ENCODE measurements around the gene CADM1. TPM values are rescaled to one million over a fixed set of nuclear protein-coding genes. Genes with fewer than 3 reads are reported as not detected.

The CADM1 gene
- total RNA-seq, 2 experiments from 2014 or later = 1.2 to 1.8 TPM

GRCh38 chr11:115237578-115237977 is 266.6 kb downstream of the CADM1 start:
- no peaks in the 10 kb centered on the region for H3K36me3 Mint-ChIP-seq
- POLR2A ChIA-PET = no interaction called here
- no peaks in the 10 kb centered on the region for H3K4me1 Mint-ChIP-seq
- H3K27me3 Mint-ChIP-seq = no peaks in the 10 kb centered on the region
- DNase-seq = no peak
- H3K27ac Mint-ChIP-seq = no peak overlapping the region
- no peak overlapping the region for H3K4me3 Mint-ChIP-seq
- ATAC-seq (ENCODE audit: low read depth) = no peak
- no peaks in the 10 kb centered on the region for H3K9me3 Mint-ChIP-seq

- DNase-seq (no peak), ATAC-seq (ENCODE audit: low read depth) (no peak)
- POLR2A ChIA-PET = no interaction called here
- Mint-ChIP-seq H3K4me1 (no peaks in the 10 kb centered on the region), H3K36me3 (no peaks in the 10 kb centered on the region), H3K9me3 (no peaks in the 10 kb centered on the region), H3K27me3 (no peaks in the 10 kb centered on the region), H3K4me3 (no peak overlapping the region), H3K27ac (no peak overlapping the region)
Measured at GRCh38 chr11:115234794-115235193, 269.4 kb downstream of the CADM1 start.

- no peak overlapping the region for H3K27ac Mint-ChIP-seq
- ATAC-seq (ENCODE audit: low read depth) = no peak
- H3K4me3 Mint-ChIP-seq = no peak overlapping the region
- DNase-seq = no peak
- peaks cover 2% of the 10 kb centered on the region for H3K4me1 Mint-ChIP-seq
- H3K36me3 Mint-ChIP-seq = no peaks in the 10 kb centered on the region
- H3K9me3 Mint-ChIP-seq = peaks cover 1% of the 10 kb centered on the region
- POLR2A ChIA-PET = no interaction called here
- H3K27me3 Mint-ChIP-seq = peaks cover 2% of the 10 kb centered on the region
Measured at GRCh38 chr11:115226556-115226955, 277.7 kb downstream of the CADM1 start.

- H3K27ac Mint-ChIP-seq = no peak overlapping the region
- H3K36me3 Mint-ChIP-seq = no peaks in the 10 kb centered on the region
- peaks cover 2% of the 10 kb centered on the region for H3K4me1 Mint-ChIP-seq
- H3K27me3 Mint-ChIP-seq = peaks cover 2% of the 10 kb centered on the region
- peaks cover 1% of the 10 kb centered on the region for H3K9me3 Mint-ChIP-seq
- H3K4me3 Mint-ChIP-seq = no peak overlapping the region
- no peak for ATAC-seq (ENCODE audit: low read depth)
- POLR2A ChIA-PET = no interaction called here
- no peak for DNase-seq
Measured at GRCh38 chr11:115224551-115224950, 279.7 kb downstream of the CADM1 start.

- H3K4me3 Mint-ChIP-seq = no peak overlapping the region
- H3K4me1 Mint-ChIP-seq = peaks cover 2% of the 10 kb centered on the region
- H3K27me3 Mint-ChIP-seq = peaks cover 2% of the 10 kb centered on the region
- peaks cover 1% of the 10 kb centered on the region for H3K9me3 Mint-ChIP-seq
- ATAC-seq (ENCODE audit: low read depth) (no peak), DNase-seq (no peak)
- H3K36me3 Mint-ChIP-seq = no peaks in the 10 kb centered on the region
- no peak overlapping the region for H3K27ac Mint-ChIP-seq
- POLR2A ChIA-PET = no interaction called here
Measured at GRCh38 chr11:115222863-115223530, 281.2 kb downstream of the CADM1 start.

GRCh38 chr11:115222218-115222862 is 281.9 kb downstream of the CADM1 start:
- POLR2A ChIA-PET = no interaction called here
- Mint-ChIP-seq H3K9me3 (peaks cover 1% of the 10 kb centered on the region), H3K36me3 (no peaks in the 10 kb centered on the region), H3K4me1 (peaks cover 2% of the 10 kb centered on the region), H3K27ac (no peak overlapping the region), H3K27me3 (no peaks in the 10 kb centered on the region), H3K4me3 (no peak overlapping the region)
- no peak for DNase-seq
- peak; percentile 42 for ATAC-seq (ENCODE audit: low read depth)

- H3K4me1 Mint-ChIP-seq = peaks cover 2% of the 10 kb centered on the region
- DNase-seq (no peak), ATAC-seq (ENCODE audit: low read depth) (no peak)
- H3K36me3 Mint-ChIP-seq = no peaks in the 10 kb centered on the region
- H3K9me3 Mint-ChIP-seq = peaks cover 1% of the 10 kb centered on the region
- POLR2A ChIA-PET = no interaction called here
- H3K4me3 Mint-ChIP-seq = no peak overlapping the region
- H3K27me3 Mint-ChIP-seq = no peaks in the 10 kb centered on the region
- no peak overlapping the region for H3K27ac Mint-ChIP-seq
Measured at GRCh38 chr11:115221461-115222069, 282.6 kb downstream of the CADM1 start.

GRCh38 chr11:115220911-115221310 is 283.3 kb downstream of the CADM1 start:
- Mint-ChIP-seq H3K4me3 (no peak overlapping the region), H3K36me3 (no peaks in the 10 kb centered on the region), H3K27me3 (no peaks in the 10 kb centered on the region), H3K9me3 (peaks cover 1% of the 10 kb centered on the region), H3K27ac (no peak overlapping the region), H3K4me1 (peaks cover 2% of the 10 kb centered on the region)
- DNase-seq = no peak
- ATAC-seq (ENCODE audit: low read depth) = no peak
- POLR2A ChIA-PET = no interaction called here

GRCh38 chr11:115220423-115220822 is 283.8 kb downstream of the CADM1 start:
- ATAC-seq (ENCODE audit: low read depth) = no peak
- Mint-ChIP-seq H3K4me1 (peaks cover 2% of the 10 kb centered on the region), H3K27ac (no peak overlapping the region), H3K4me3 (no peak overlapping the region), H3K9me3 (peaks cover 1% of the 10 kb centered on the region), H3K36me3 (no peaks in the 10 kb centered on the region), H3K27me3 (no peaks in the 10 kb centered on the region)
- no peak for DNase-seq
- POLR2A ChIA-PET = no interaction called here

- no peak for ATAC-seq (ENCODE audit: low read depth)
Measured at GRCh38 chr11:115219376-115219775, 284.8 kb downstream of the CADM1 start.

GRCh38 chr11:115217726-115218311 is 286.4 kb downstream of the CADM1 start:
- Mint-ChIP-seq H3K9me3 (peaks cover 1% of the 10 kb centered on the region), H3K27ac (no peak overlapping the region), H3K4me1 (peaks cover 2% of the 10 kb centered on the region), H3K36me3 (no peaks in the 10 kb centered on the region), H3K4me3 (no peak overlapping the region), H3K27me3 (no peaks in the 10 kb centered on the region)
- DNase-seq = no peak
- POLR2A ChIA-PET = no interaction called here
- ATAC-seq (ENCODE audit: low read depth) = no peak

More at GRCh38 chr11:115219376-115219775, 284.8 kb downstream of the CADM1 start:
- H3K27ac Mint-ChIP-seq = no peak overlapping the region
- H3K36me3 Mint-ChIP-seq = no peaks in the 10 kb centered on the region
- no peaks in the 10 kb centered on the region for H3K27me3 Mint-ChIP-seq
- no peak overlapping the region for H3K4me3 Mint-ChIP-seq
- H3K4me1 Mint-ChIP-seq = peaks cover 2% of the 10 kb centered on the region
- POLR2A ChIA-PET = no interaction called here
- peaks cover 1% of the 10 kb centered on the region for H3K9me3 Mint-ChIP-seq
- no peak for DNase-seq

GRCh38 chr11:115215694-115216617 is 288.3 kb downstream of the CADM1 start:
- no peaks in the 10 kb centered on the region for H3K4me1 Mint-ChIP-seq
- no peak overlapping the region for H3K27ac Mint-ChIP-seq
- no peaks in the 10 kb centered on the region for H3K9me3 Mint-ChIP-seq
- no peaks in the 10 kb centered on the region for H3K27me3 Mint-ChIP-seq
- H3K36me3 Mint-ChIP-seq = no peaks in the 10 kb centered on the region
- POLR2A ChIA-PET = no interaction called here
- no peak overlapping the region for H3K4me3 Mint-ChIP-seq
- DNase-seq (no peak), ATAC-seq (ENCODE audit: low read depth) (no peak)

GRCh38 chr11:115214644-115215234 is 289.5 kb downstream of the CADM1 start:
- H3K27ac Mint-ChIP-seq = no peak overlapping the region

More at GRCh38 chr11:115214644-115215234, 289.5 kb downstream of the CADM1 start:
- POLR2A ChIA-PET = no interaction called here
- H3K36me3 Mint-ChIP-seq = no peaks in the 10 kb centered on the region
- no peaks in the 10 kb centered on the region for H3K4me1 Mint-ChIP-seq
- ATAC-seq (ENCODE audit: low read depth) (no peak), DNase-seq (no peak)
- no peak overlapping the region for H3K4me3 Mint-ChIP-seq
- H3K9me3 Mint-ChIP-seq = no peaks in the 10 kb centered on the region
- H3K27me3 Mint-ChIP-seq = no peaks in the 10 kb centered on the region
